ENCODE results near the gene SLC12A7. TPM values are rescaled to one million over a fixed set of nuclear protein-coding genes. Genes with fewer than 3 reads are reported as not detected.

Gene SLC12A7
- total RNA-seq, 1 experiment from 2014 or later = 48.2 TPM

DNA sequence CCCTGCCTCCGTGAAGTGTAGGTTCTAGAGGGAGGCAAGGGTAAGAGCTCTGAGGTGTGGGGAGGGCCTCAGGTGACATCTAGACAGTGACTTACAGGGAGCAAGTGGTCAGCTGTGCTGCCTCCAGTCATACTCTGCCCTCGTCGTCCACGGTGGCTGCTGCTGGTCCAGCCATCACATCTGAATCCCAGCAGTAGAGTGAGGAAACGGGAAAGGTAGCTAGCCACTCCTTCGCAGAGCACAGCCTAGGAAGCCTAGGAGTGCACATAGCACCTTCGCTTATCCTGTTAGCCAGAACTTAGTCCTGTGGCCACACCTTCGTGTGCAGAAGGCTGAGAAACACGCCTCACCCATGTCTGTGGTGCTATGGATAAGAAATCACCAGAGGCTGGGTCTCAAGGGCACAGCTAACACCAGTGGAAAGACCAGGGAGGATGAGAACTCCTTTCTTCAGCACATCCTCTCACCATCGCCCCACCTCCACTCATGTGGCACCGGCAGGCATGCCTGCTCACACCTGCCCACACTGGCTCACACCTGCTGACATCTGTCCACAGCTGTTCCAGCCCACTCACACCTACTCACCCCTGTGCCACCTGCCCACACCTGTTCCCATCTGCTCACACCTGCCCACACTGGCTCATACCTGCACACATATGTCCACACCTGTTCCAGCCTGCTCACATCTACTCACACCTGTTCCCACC lies 45.0 kb upstream of the SLC12A7 start:
- Histone ChIP-seq H3K4me2 (ENCODE audit: low read length) (no peak overlapping the region), H3K36me3 (ENCODE audit: low read depth, low read length) (no peaks in the 10 kb centered on the region), H3F3A (ENCODE audit: low read length, unreplicated experiment) (no peaks in the 10 kb centered on the region), H3K27ac (ENCODE audit: low read length) (no peak overlapping the region), H3K27me3 (ENCODE audit: low read length) (no peaks in the 10 kb centered on the region), H2AFZ (ENCODE audit: low read length) (no peak overlapping the region), H3K4me3 (ENCODE audit: low read length) (no peak overlapping the region), H3K4me1 (ENCODE audit: insufficient read depth, low read length) (peaks cover 26% of the 10 kb centered on the region), H4K20me1 (ENCODE audit: low read length) (no peaks in the 10 kb centered on the region), H3K9me2 (replicated peaks; ENCODE audit: low read length) (no peaks in the 10 kb centered on the region), H3K79me2 (ENCODE audit: low read length) (no peaks in the 10 kb centered on the region), H3K9ac (ENCODE audit: low read length) (no peak overlapping the region), H3K9me3 (ENCODE audit: low read length) (no peaks in the 10 kb centered on the region)
- no peak for TF ChIP-seq EZH2 (IDR thresholded peaks at IDR 0.05; ENCODE audit: low read length, unreplicated experiment)
- no peak for TF ChIP-seq CTCF (conservative IDR thresholded peaks at IDR 0.05; ENCODE audit: low read depth, low read length)
- TF ChIP-seq EZH2phosphoT487 (IDR thresholded peaks at IDR 0.05; ENCODE audit: borderline replicate concordance, low read length) = no peak
- ChIA-PET CTCF (no interaction called here), POLR2A (ENCODE audit: unreplicated experiment) (no interaction called here)
- ATAC-seq (no peak), DNase-seq (no peak)
- intact Hi-C loops (cut with micrococcal nuclease) = no loop called here
- no TSS peak for BruUV-seq (replicated peaks)

GRCh38 chr5:1156033-1156753 lies 44.3 kb upstream of the SLC12A7 start:
- H3K4me2 ChIP-seq (ENCODE audit: low read length) = no peak overlapping the region
- TF ChIP-seq CTCF (conservative IDR thresholded peaks at IDR 0.05; ENCODE audit: low read depth, low read length) = no peak
- no peak for TF ChIP-seq EZH2 (IDR thresholded peaks at IDR 0.05; ENCODE audit: low read length, unreplicated experiment)
- no peak for TF ChIP-seq EZH2phosphoT487 (IDR thresholded peaks at IDR 0.05; ENCODE audit: borderline replicate concordance, low read length)
- H3K27ac ChIP-seq (ENCODE audit: low read length) = no peak overlapping the region
- no peak overlapping the region for H3K9ac ChIP-seq (ENCODE audit: low read length)
- no peak overlapping the region for H2AFZ ChIP-seq (ENCODE audit: low read length)
- no peaks in the 10 kb centered on the region for H3K9me2 ChIP-seq (replicated peaks; ENCODE audit: low read length)
- ChIA-PET CTCF (no interaction called here), POLR2A (ENCODE audit: unreplicated experiment) (no interaction called here)
- H3K36me3 ChIP-seq (ENCODE audit: low read depth, low read length) = no peaks in the 10 kb centered on the region
- no peak for ATAC-seq
- H3K27me3 ChIP-seq (ENCODE audit: low read length) = no peaks in the 10 kb centered on the region
- no peaks in the 10 kb centered on the region for H4K20me1 ChIP-seq (ENCODE audit: low read length)
- intact Hi-C loops (cut with micrococcal nuclease) = no loop called here
- no peak for DNase-seq
- H3K4me1 ChIP-seq (ENCODE audit: insufficient read depth, low read length) = peaks cover 19% of the 10 kb centered on the region
- no peaks in the 10 kb centered on the region for H3K79me2 ChIP-seq (ENCODE audit: low read length)
- H3F3A ChIP-seq (ENCODE audit: low read length, unreplicated experiment) = no peaks in the 10 kb centered on the region
- H3K9me3 ChIP-seq (ENCODE audit: low read length) = no peaks in the 10 kb centered on the region
- H3K4me3 ChIP-seq (ENCODE audit: low read length) = no peak overlapping the region
- BruUV-seq (replicated peaks) = no TSS peak

Data from PC-3 (cell line).